Testis (tissue), 3 donors: ENCODE results near the gene MRPL50. TPM values are rescaled to one million over a fixed set of nuclear protein-coding genes. Genes with fewer than 3 reads are reported as not detected.

Experiments used
- DNase-seq: peaks from one replicate; pipeline ENCODE4 v3.0.0-alpha.2; 2019
- H3K27ac ChIP-seq, 2 donors: fragments of 200-600 bp; sonication (generic); one replicate each; pipeline ENCODE4 v1.5.1; 2019
- H3K27me3 ChIP-seq: fragments of 200-600 bp; sonication (generic); one replicate; pipeline ENCODE4 v1.5.1; 2019
- H3K36me3 ChIP-seq: fragments of 200-600 bp; sonication (generic); one replicate; pipeline ENCODE4 v1.5.1; 2017; ENCODE audit warnings: low read depth; ENCODE audit errors: missing control alignments
- H3K4me1 ChIP-seq: fragments of 200-600 bp; sonication (generic); one replicate; pipeline ENCODE4 v1.5.1; 2019
- H3K4me3 ChIP-seq, 2 donors: fragments of 200-600 bp; sonication (generic); one replicate each; pipeline ENCODE4 v1.5.1; 2017 to 2019
- H3K9me3 ChIP-seq: fragments of 200-600 bp; sonication (generic); one replicate; pipeline ENCODE4 v1.5.1; 2017
- POLR2A ChIP-seq: fragments of 450-650 bp; IDR thresholded peaks from one replicate; pipeline ENCODE4 v1.6.1; 2017; ENCODE audit warnings: antibody characterized with exemption, mild to moderate bottlenecking, moderate library complexity
- WGBS, 2 donors: methylation state at CpG; one replicate each; pipeline ENCODE4 v1.1.5; 2018; 5-methylcytosine and 5-hydroxymethylcytosine counted together
- intact Hi-C: fragments of 100-400 bp; cut with DNase I; formaldehyde crosslinking; loops from one replicate; pipeline ENCODE4 v1.15.1; 2023; ENCODE audit warnings: low total_unique reads
- polyA plus RNA-seq: library from polyadenylated mRNA; stranded (reverse); fragments of 350-450 nt; fragmentation: Illumina TruSeq; extraction: RNeasy Lipid Tissue Mini Kit (QIAGEN cat#74804); gene quantifications from one replicate; pipeline ENCODE4 v1.2.3, GENCODE V29; 2014; ENCODE audit warnings: low read depth, low replicate concordance; ENCODE audit not compliant: insufficient read depth
- total RNA-seq, 2 donors: library from RNA; depleted of rRNA; stranded (reverse); fragments of >200 nt; gene quantifications; one replicate each; pipeline ENCODE4 v1.2.3, GENCODE V29; 2016
- TF ChIP-seq, protein P1 (sequence below), 3 experiments: fragments of 450-650 bp in 2 of 3; fragments of 200-600 bp in 1 of 3; sonication (generic) in 1 of 3; IDR thresholded peaks; one replicate each; pipeline ENCODE4 v1.5.1; 2016 to 2019; ENCODE audit warnings: antibody characterized with exemption in 3 of 3, mild to moderate bottlenecking in 2 of 3, moderate library complexity in 1 of 3

MRPL50 gene
- total and polyA plus RNA-seq, 3 donors from 2014 or later, result 10.5 to 18.3 (median 15.4) TPM

DNA sequence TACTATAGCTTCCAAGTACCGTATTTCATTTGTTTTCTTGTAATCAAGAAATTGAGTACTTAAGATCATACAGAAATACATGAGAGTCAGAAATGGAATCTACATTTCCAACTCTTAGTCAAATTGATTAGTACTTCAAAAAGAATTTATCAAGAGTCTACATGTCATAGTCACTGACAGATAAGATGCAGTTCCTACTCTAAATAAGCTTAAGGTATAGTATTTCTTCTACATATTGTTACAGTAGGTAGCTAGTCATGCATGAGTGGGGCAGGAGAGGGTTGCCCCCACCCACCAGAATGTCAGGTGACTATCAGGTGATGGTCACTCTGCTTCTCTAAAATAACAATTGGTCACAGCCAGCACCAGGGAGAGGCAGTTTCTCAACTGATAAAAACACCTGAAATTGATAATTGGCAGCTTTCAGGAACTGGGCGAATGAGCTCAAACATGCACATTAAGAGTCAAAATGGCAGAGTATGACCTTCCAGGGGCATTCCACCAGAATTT lies 16.5 kb downstream of the MRPL50 start:
- Histone ChIP-seq H3K4me1 (peaks cover 5% of the 10 kb centered on the region), H3K36me3 (no peaks in the 10 kb centered on the region), H3K27ac (no peak overlapping the region), H3K27me3 (no peaks in the 10 kb centered on the region), H3K9me3 (no peaks in the 10 kb centered on the region), H3K4me3 (no peak overlapping the region)
- TF ChIP-seq POLR2A, result no peak
- TF ChIP-seq, protein P1, sequence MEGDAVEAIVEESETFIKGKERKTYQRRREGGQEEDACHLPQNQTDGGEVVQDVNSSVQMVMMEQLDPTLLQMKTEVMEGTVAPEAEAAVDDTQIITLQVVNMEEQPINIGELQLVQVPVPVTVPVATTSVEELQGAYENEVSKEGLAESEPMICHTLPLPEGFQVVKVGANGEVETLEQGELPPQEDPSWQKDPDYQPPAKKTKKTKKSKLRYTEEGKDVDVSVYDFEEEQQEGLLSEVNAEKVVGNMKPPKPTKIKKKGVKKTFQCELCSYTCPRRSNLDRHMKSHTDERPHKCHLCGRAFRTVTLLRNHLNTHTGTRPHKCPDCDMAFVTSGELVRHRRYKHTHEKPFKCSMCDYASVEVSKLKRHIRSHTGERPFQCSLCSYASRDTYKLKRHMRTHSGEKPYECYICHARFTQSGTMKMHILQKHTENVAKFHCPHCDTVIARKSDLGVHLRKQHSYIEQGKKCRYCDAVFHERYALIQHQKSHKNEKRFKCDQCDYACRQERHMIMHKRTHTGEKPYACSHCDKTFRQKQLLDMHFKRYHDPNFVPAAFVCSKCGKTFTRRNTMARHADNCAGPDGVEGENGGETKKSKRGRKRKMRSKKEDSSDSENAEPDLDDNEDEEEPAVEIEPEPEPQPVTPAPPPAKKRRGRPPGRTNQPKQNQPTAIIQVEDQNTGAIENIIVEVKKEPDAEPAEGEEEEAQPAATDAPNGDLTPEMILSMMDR (IDR thresholded peaks at IDR 0.05), result no peak
- intact Hi-C loops, result loop anchor here (10.0 kb wide), 1 partner anchor 83 kb away; no protein-coding TSS in a partner anchor
- 86 to 88% methylated on average over 2 of the region's 2 CpGs for WGBS, 2 donors
- no peak for DNase-seq

DNA sequence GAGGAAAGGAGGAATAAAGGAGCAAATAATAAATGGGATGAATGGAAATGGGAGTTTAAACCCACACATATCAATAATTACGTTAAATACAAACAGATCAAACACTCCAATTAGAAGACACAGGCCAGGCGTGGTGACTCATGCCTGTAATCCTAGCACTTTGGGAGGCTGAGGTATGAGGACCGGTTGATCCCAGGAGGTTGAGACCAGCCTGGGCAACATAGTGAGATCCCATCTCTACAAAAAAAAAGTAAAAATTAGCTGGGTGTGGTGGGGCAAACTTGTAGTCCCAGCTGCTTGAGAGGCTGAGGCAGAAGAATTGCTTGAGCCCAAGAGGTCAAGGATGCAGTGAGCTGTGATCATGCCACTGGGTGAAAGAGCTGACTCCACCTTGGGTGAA lies 17.3 kb downstream of the MRPL50 start:
- intact Hi-C loops, result loop anchor here (10.0 kb wide), 1 partner anchor 84 kb away; no protein-coding TSS in a partner anchor
- Histone ChIP-seq H3K4me1 (peaks cover 5% of the 10 kb centered on the region), H3K9me3 (no peaks in the 10 kb centered on the region), H3K36me3 (no peaks in the 10 kb centered on the region), H3K27me3 (no peaks in the 10 kb centered on the region), H3K4me3 (no peak overlapping the region), H3K27ac (no peak overlapping the region)
- DNase-seq, result no peak
- no peak for TF ChIP-seq POLR2A
- TF ChIP-seq, protein P1 (IDR thresholded peaks at IDR 0.05), result no peak
- 94 to 100% methylated on average over 3 of the region's 3 CpGs for WGBS, 2 donors

DNA sequence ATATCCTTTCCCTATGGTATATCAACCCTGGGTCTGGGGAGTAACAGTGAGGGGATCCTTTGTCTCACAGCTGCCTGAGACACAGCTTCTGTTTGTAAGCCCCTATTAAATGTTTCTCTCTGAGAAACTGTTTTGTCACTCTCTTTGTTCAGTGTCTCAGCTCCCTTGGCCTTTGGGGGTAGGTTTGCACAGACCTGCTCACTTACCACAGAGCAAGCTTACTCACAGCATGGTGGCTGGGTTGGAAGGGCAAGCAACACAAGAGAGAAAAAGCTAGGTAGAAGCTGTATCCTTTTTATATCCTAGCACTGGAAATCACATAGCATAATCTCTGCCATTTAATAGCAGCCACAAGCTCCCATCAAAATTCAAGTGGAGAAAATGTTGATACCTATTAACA lies 18.1 kb downstream of the MRPL50 start:
- Histone ChIP-seq H3K4me3 (no peak overlapping the region), H3K27me3 (no peaks in the 10 kb centered on the region), H3K9me3 (no peaks in the 10 kb centered on the region), H3K36me3 (no peaks in the 10 kb centered on the region), H3K27ac (no peak overlapping the region), H3K4me1 (peaks cover 5% of the 10 kb centered on the region)
- intact Hi-C loops, result loop anchor here (10.0 kb wide), 1 partner anchor 85 kb away; no protein-coding TSS in a partner anchor
- no peak for DNase-seq
- no peak for TF ChIP-seq POLR2A
- TF ChIP-seq, protein P1 (IDR thresholded peaks at IDR 0.05), result no peak

DNA sequence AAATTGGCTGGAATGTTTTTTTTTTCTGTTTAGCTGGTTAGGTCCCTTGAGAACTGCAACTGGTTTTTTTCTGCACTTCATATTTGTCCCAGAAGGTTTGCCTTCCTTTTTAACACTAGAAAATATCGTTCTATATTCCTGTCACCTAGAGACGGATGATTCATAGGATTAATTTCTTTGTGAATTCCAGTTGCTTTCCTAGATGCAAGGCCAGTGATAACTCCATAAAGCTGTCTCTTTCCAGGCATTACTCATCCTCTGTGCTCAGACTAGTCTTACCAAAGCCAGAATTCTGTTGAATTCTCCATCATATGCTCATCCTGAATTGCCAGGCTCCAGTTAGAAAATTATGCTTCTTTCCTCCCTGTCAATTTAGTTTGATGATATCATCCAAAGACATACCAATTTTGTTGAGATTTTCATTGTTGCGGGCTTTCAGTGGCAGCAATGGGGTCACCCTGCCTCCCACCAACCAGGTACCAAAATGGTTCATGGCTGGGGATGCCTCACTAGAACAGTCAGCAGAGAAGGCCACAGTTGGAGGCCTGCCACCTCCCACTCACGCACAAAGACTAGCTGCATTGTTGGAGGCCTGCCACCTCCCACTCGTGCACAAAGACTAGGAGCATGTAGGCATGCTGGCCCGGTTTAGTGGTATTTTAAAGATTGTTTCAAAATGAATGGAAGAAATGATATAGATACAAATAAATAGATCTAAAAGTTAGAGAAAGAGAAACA lies 22.1 kb downstream of the MRPL50 start:
- no peak for TF ChIP-seq POLR2A
- TF ChIP-seq, protein P1 (IDR thresholded peaks at IDR 0.05), result no peak
- DNase-seq, result peak; percentile 96
- 26 to 34% methylated on average over 6 of the region's 6 CpGs for whole genome bisulfite sequencing, 2 donors
- H3K36me3 ChIP-seq, result no peaks in the 10 kb centered on the region
- H3K4me3 ChIP-seq, result peak overlapping the region in 1 of 2 donors; percentile 12
- H3K4me1 ChIP-seq, result peaks cover 5% of the 10 kb centered on the region
- no peaks in the 10 kb centered on the region for H3K9me3 ChIP-seq
- H3K27me3 ChIP-seq, result no peaks in the 10 kb centered on the region
- intact Hi-C loops, result no loop called here
- no peak overlapping the region for H3K27ac ChIP-seq

DNA sequence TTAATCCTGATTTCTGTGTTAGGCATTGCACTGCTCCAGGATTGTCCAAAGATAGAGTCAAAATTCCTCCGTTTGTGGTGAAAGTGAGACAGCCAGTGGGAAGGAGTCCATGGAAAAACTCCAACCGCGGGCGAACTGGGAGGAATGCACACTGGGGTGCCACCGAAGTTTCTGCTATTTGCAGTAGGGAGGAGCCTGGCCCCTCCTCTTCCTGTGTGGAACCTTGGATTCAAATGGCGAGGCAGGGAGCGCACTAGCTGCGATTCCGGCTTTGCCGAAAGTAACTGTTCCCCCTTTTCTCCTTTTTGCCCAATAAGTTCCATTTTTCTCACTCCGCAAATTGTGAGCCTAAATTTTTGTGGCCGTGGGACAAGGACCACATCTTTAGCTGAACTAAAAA lies 22.9 kb downstream of the MRPL50 start:
- no peaks in the 10 kb centered on the region for H3K36me3 ChIP-seq
- no peaks in the 10 kb centered on the region for H3K27me3 ChIP-seq
- H3K4me1 ChIP-seq, result peaks cover 5% of the 10 kb centered on the region
- intact Hi-C loops, result no loop called here
- peak; percentile 32 for DNase-seq
- H3K9me3 ChIP-seq, result no peaks in the 10 kb centered on the region
- no peak overlapping the region for H3K27ac ChIP-seq
- TF ChIP-seq, protein P1 (IDR thresholded peaks at IDR 0.05), result no peak
- TF ChIP-seq POLR2A, result no peak
- WGBS, 2 donors, result 73 to 84% methylated on average over 12 of the region's 12 CpGs
- H3K4me3 ChIP-seq, result peak overlapping the region; percentile 12 to 30
